Activated T-helper 2 cell treated with anti-CD3 and anti-CD28 coated beads, Interferon-gamma antibody, Interleukin-2, Interleukin-4, amounts not matched to agents 10 μg/mL and 5 μg/mL and 100 μg/mL, durations not matched to agents 14 hours and 24 hours and 36 hours (primary cell): ENCODE results near the gene SRGAP2. TPM values are rescaled to one million over a fixed set of nuclear protein-coding genes. Genes with fewer than 3 reads are reported as not detected.
"Not testable (repeated sequence)": the region's sequence is repeated elsewhere in the genome, so short reads cannot be mapped to it uniquely, and the experiment has no call there.

ENCODE experiments used
- DNase-seq: peaks from one replicate; pipeline ENCODE4 v3.0.0; 2021; ENCODE audit warnings: low spot score
- H3K27ac Mint-ChIP-seq: one replicate; pipeline ENCODE4 v1.8.0; 2021; ENCODE audit warnings: mixed read lengths
- H3K27me3 Mint-ChIP-seq: one replicate; pipeline ENCODE4 v1.8.0; 2021; ENCODE audit warnings: low read depth, mixed read lengths
- H3K36me3 Mint-ChIP-seq: one replicate; pipeline ENCODE4 v1.8.0; 2021; ENCODE audit warnings: low read depth, mixed read lengths
- H3K4me1 Mint-ChIP-seq: one replicate; pipeline ENCODE4 v1.8.0; 2021; ENCODE audit warnings: low read depth, mixed read lengths
- H3K4me3 Mint-ChIP-seq: one replicate; pipeline ENCODE4 v1.8.0; 2021; ENCODE audit warnings: low read depth, mild to moderate bottlenecking, moderate library complexity, mixed read lengths
- H3K9me3 Mint-ChIP-seq: one replicate; pipeline ENCODE4 v1.8.0; 2021; ENCODE audit warnings: mixed read lengths
- intact Hi-C: fragments of 100-400 bp; cut with micrococcal nuclease; formaldehyde crosslinking; loops from one replicate; pipeline ENCODE4 v1.15.1; 2023
- total RNA-seq: library from RNA; stranded (reverse); gene quantifications from 2 replicates; pipeline ENCODE4 v1.2.3, GENCODE V29; 2022

SRGAP2 gene
- total RNA-seq = 142 and 157 TPM in 2 replicates

- peak within 1 kb of the TSS; percentile 78 for H3K27ac Mint-ChIP-seq
- peak within 1 kb of the TSS; percentile 84 for H3K4me3 Mint-ChIP-seq
- intact Hi-C loops, H3K4me1 Mint-ChIP-seq, H3K36me3 Mint-ChIP-seq, H3K27me3 Mint-ChIP-seq, H3K9me3 Mint-ChIP-seq: not testable (repeated sequence)
- DNase-seq = peak; percentile 72
Measured at GRCh38 chr1:206203364-206204158, at the start of gene SRGAP2. TSS of gene SRGAP2 (plus strand) at chr1:206203541. CDS start at chr1:206205971, 2,430 bp downstream.

GRCh38 chr1:206167350-206168029 lies 35.9 kb upstream of the SRGAP2 start:
- intact Hi-C loops, H3K4me1 Mint-ChIP-seq, H3K9me3 Mint-ChIP-seq, H3K36me3 Mint-ChIP-seq, H3K4me3 Mint-ChIP-seq, H3K27ac Mint-ChIP-seq, H3K27me3 Mint-ChIP-seq, DNase-seq: not testable (repeated sequence)

GRCh38 chr1:206169794-206170193 lies 33.5 kb upstream of the SRGAP2 start:
- DNase-seq, H3K36me3 Mint-ChIP-seq, H3K27ac Mint-ChIP-seq, H3K4me3 Mint-ChIP-seq, intact Hi-C loops, H3K9me3 Mint-ChIP-seq, H3K27me3 Mint-ChIP-seq, H3K4me1 Mint-ChIP-seq: not testable (repeated sequence)

GRCh38 chr1:206173110-206173719 lies 30.1 kb upstream of the SRGAP2 start:
- intact Hi-C loops, H3K27me3 Mint-ChIP-seq, H3K4me1 Mint-ChIP-seq, H3K4me3 Mint-ChIP-seq, H3K36me3 Mint-ChIP-seq, DNase-seq, H3K27ac Mint-ChIP-seq, H3K9me3 Mint-ChIP-seq: not testable (repeated sequence)

GRCh38 chr1:206174182-206174868 lies 29.0 kb upstream of the SRGAP2 start:
- H3K4me3 Mint-ChIP-seq, H3K9me3 Mint-ChIP-seq, H3K4me1 Mint-ChIP-seq, DNase-seq, intact Hi-C loops, H3K36me3 Mint-ChIP-seq, H3K27me3 Mint-ChIP-seq, H3K27ac Mint-ChIP-seq: not testable (repeated sequence)

- DNase-seq, H3K9me3 Mint-ChIP-seq, H3K27ac Mint-ChIP-seq, H3K4me3 Mint-ChIP-seq, H3K27me3 Mint-ChIP-seq, H3K4me1 Mint-ChIP-seq, H3K36me3 Mint-ChIP-seq, intact Hi-C loops: not testable (repeated sequence)
Measured at GRCh38 chr1:206175459-206176113, 27.8 kb upstream of the SRGAP2 start.

- not testable (repeated sequence) for H3K27me3 Mint-ChIP-seq
Measured at GRCh38 chr1:206176114-206176502, 27.2 kb upstream of the SRGAP2 start.

GRCh38 chr1:206178061-206178989 lies 25.0 kb upstream of the SRGAP2 start:
- DNase-seq, H3K4me1 Mint-ChIP-seq, H3K27ac Mint-ChIP-seq, H3K36me3 Mint-ChIP-seq, H3K9me3 Mint-ChIP-seq, intact Hi-C loops, H3K4me3 Mint-ChIP-seq, H3K27me3 Mint-ChIP-seq: not testable (repeated sequence)

More at GRCh38 chr1:206176114-206176502, 27.2 kb upstream of the SRGAP2 start:
- DNase-seq, H3K9me3 Mint-ChIP-seq, H3K27ac Mint-ChIP-seq, H3K4me3 Mint-ChIP-seq, H3K4me1 Mint-ChIP-seq, intact Hi-C loops, H3K36me3 Mint-ChIP-seq: not testable (repeated sequence)

GRCh38 chr1:206179666-206180065 lies 23.7 kb upstream of the SRGAP2 start:
- H3K9me3 Mint-ChIP-seq, H3K4me1 Mint-ChIP-seq, H3K27ac Mint-ChIP-seq, H3K4me3 Mint-ChIP-seq, DNase-seq, H3K36me3 Mint-ChIP-seq, intact Hi-C loops, H3K27me3 Mint-ChIP-seq: not testable (repeated sequence)

GRCh38 chr1:206182368-206183317 lies 20.7 kb upstream of the SRGAP2 start:
- H3K4me3 Mint-ChIP-seq, DNase-seq, intact Hi-C loops, H3K9me3 Mint-ChIP-seq, H3K27me3 Mint-ChIP-seq, H3K4me1 Mint-ChIP-seq, H3K36me3 Mint-ChIP-seq: not testable (repeated sequence)
- H3K27ac Mint-ChIP-seq = peak overlapping the region; percentile 76

GRCh38 chr1:206183788-206184187 lies 19.6 kb upstream of the SRGAP2 start:
- H3K27me3 Mint-ChIP-seq, H3K9me3 Mint-ChIP-seq, H3K4me3 Mint-ChIP-seq, H3K36me3 Mint-ChIP-seq, H3K27ac Mint-ChIP-seq, intact Hi-C loops, DNase-seq, H3K4me1 Mint-ChIP-seq: not testable (repeated sequence)
